HepG2 (cell line): Measurements from ENCODE around the gene CDC42EP4. TPM values are rescaled to one million over a fixed set of nuclear protein-coding genes. Genes with fewer than 3 reads are reported as not detected.
A peak's percentile ranks its signal among the peaks of the same experiment; 100 is the strongest.

Experiments used
- AGO1 ChIP-seq: fragments of 200-400 bp; formaldehyde crosslinking; IDR thresholded peaks from 2 replicates; pipeline ENCODE4 v1.6.1; 2017; ENCODE audit warnings: mild to moderate bottlenecking, low read depth, low read length, moderate library complexity; ENCODE audit not compliant: poor library complexity, severe bottlenecking
- ARID2 ChIP-seq: sonication (generic); formaldehyde crosslinking; IDR thresholded peaks from 2 replicates; pipeline ENCODE4 v1.8.1; 2022; ENCODE audit warnings: mild to moderate bottlenecking, missing genetic modification reagents, borderline replicate concordance
- HDAC1 ChIP-seq: sonication (generic); formaldehyde crosslinking; IDR thresholded peaks from 2 replicates; pipeline ENCODE4 v1.5.1; 2020; ENCODE audit warnings: mild to moderate bottlenecking, missing genetic modification reagents
- IRX3 ChIP-seq: sonication (generic); formaldehyde crosslinking; IDR thresholded peaks from 2 replicates; pipeline ENCODE4 v1.8.1; 2023; ENCODE audit warnings: mild to moderate bottlenecking, low read depth, missing genetic modification reagents, borderline replicate concordance
- KMT2A ChIP-seq: sonication (generic); formaldehyde crosslinking; IDR thresholded peaks from 2 replicates; pipeline ENCODE4 v1.4.0; 2020; ENCODE audit warnings: missing genetic modification reagents
- MIER2 ChIP-seq: IDR thresholded peaks from 2 replicates; pipeline ENCODE4 v1.6.1; 2016; ENCODE audit warnings: missing biosample characterization, missing genetic modification reagents
- NFIC ChIP-seq: IDR thresholded peaks from 2 replicates; pipeline ENCODE4 v1.6.1; 2012; ENCODE audit warnings: mild to moderate bottlenecking, low read length, inconsistent platforms
- RARA ChIP-seq: IDR thresholded peaks from 2 replicates; pipeline ENCODE4 v1.6.1; 2016; ENCODE audit warnings: missing genetic modification reagents, missing compliant biosample characterization
- RELA ChIP-seq: sonication (generic); formaldehyde crosslinking; IDR thresholded peaks from 2 replicates; pipeline ENCODE4 v1.4.0; 2020; ENCODE audit warnings: missing genetic modification reagents
- SRSF1 ChIP-seq: fragments of 200-400 bp; formaldehyde crosslinking; optimal IDR thresholded peaks from 2 replicates; pipeline ENCODE3; 2017; ENCODE audit warnings: mild to moderate bottlenecking, low read depth, low read length, moderate library complexity
- STAT5B ChIP-seq: sonication (generic); formaldehyde crosslinking; IDR thresholded peaks from 2 replicates; pipeline ENCODE4 v1.4.0; 2020; ENCODE audit warnings: missing genetic modification reagents
- TBP ChIP-seq: sonication (generic); formaldehyde crosslinking; IDR thresholded peaks from 2 replicates; pipeline ENCODE4 v1.5.0; 2020; ENCODE audit warnings: missing genetic modification reagents
- TEAD3 ChIP-seq: optimal IDR thresholded peaks from 2 replicates; pipeline ENCODE3; 2016; ENCODE audit warnings: borderline replicate concordance
- TMF1 ChIP-seq: sonication (generic); formaldehyde crosslinking; IDR thresholded peaks from 2 replicates; pipeline ENCODE4 v1.8.1; 2022; ENCODE audit warnings: low read depth, missing genetic modification reagents
- ZBTB34 ChIP-seq: sonication (generic); formaldehyde crosslinking; IDR thresholded peaks from 2 replicates; pipeline ENCODE4 v1.8.0; 2022; ENCODE audit warnings: mild to moderate bottlenecking, missing genetic modification reagents
- ZBTB7A ChIP-seq: sonication (generic); formaldehyde crosslinking; IDR thresholded peaks from 2 replicates; pipeline ENCODE4 v1.8.0; 2022; ENCODE audit warnings: mild to moderate bottlenecking, missing genetic modification reagents
- ZBTB7B ChIP-seq: sonication (generic); formaldehyde crosslinking; IDR thresholded peaks from 2 replicates; pipeline ENCODE4 v1.4.0; 2020; ENCODE audit warnings: missing genetic modification reagents
- ZFAT ChIP-seq: sonication (generic); formaldehyde crosslinking; conservative IDR thresholded peaks from 2 replicates; pipeline ENCODE4 v1.8.1; 2023; ENCODE audit warnings: missing genetic modification reagents, inconsistent platforms
- ZFP1 ChIP-seq: IDR thresholded peaks from 2 replicates; pipeline ENCODE4 v1.6.1; 2016
- ZNF232 ChIP-seq: sonication (generic); formaldehyde crosslinking; IDR thresholded peaks from 2 replicates; pipeline ENCODE4 v1.4.0; 2020; ENCODE audit warnings: missing genetic modification reagents, borderline replicate concordance
- ZNF24 ChIP-seq: fragments of 450-650 bp; IDR thresholded peaks from 2 replicates; pipeline ENCODE4 v1.6.1; 2017; ENCODE audit warnings: antibody characterized with exemption, mild to moderate bottlenecking
- ZNF263 ChIP-seq: sonication (generic); formaldehyde crosslinking; IDR thresholded peaks from 2 replicates; pipeline ENCODE4 v1.4.0; 2020; ENCODE audit warnings: missing genetic modification reagents
- ZNF773 ChIP-seq: sonication (generic); formaldehyde crosslinking; IDR thresholded peaks from 2 replicates; pipeline ENCODE4 v1.4.0; 2020; ENCODE audit warnings: missing genetic modification reagents, borderline replicate concordance
- ZNF878 ChIP-seq: sonication (generic); formaldehyde crosslinking; IDR thresholded peaks from 2 replicates; pipeline ENCODE4 v1.8.1; 2023; ENCODE audit warnings: mild to moderate bottlenecking, missing genetic modification reagents, moderate library complexity
- polyA plus RNA-seq, 8 experiments: library from polyadenylated mRNA; depleted of rRNA in 3 of 8; stranded (reverse) in 7 of 8; unstranded in 1 of 8; fragments of >200 nt; fragmentation: Illumina TruSeq in 4 of 8; extraction: Trizol in 4 of 8; gene quantifications; 2 replicates each; pipeline versions ENCODE4 v1.2.1 to v1.2.3, GENCODE V29; 2011 to 2016; ENCODE audit warnings: low read depth in 4 of 8, missing spikeins in 1 of 8, mixed read lengths in 1 of 8; ENCODE audit not compliant: insufficient read depth in 1 of 8
- total RNA-seq, 5 experiments: library from RNA; depleted of rRNA; stranded (reverse); fragments of >200 nt; fragmentation: Illumina TruSeq; extraction: Trizol; gene quantifications; 2 replicates each; pipeline ENCODE4 v1.2.3, GENCODE V29; 2016; ENCODE audit warnings: low read depth in 1 of 5
- TF ChIP-seq, protein P1 (sequence below): sonication (generic); formaldehyde crosslinking; IDR thresholded peaks from 2 replicates; pipeline ENCODE4 v1.4.0; 2020; ENCODE audit warnings: low read depth, missing genetic modification reagents
- TF ChIP-seq, protein P2 (sequence below): sonication (generic); formaldehyde crosslinking; conservative IDR thresholded peaks from 2 replicates; pipeline ENCODE4 v1.8.0; 2022; ENCODE audit warnings: mild to moderate bottlenecking, moderate library complexity, missing genetic modification reagents

The CDC42EP4 gene
- total and polyA plus RNA-seq, 2 of the 13 experiments (the other 11 are each of a cell fraction or from before 2014, with no cell fraction given): 19.0 to 54.0 TPM

DNA sequence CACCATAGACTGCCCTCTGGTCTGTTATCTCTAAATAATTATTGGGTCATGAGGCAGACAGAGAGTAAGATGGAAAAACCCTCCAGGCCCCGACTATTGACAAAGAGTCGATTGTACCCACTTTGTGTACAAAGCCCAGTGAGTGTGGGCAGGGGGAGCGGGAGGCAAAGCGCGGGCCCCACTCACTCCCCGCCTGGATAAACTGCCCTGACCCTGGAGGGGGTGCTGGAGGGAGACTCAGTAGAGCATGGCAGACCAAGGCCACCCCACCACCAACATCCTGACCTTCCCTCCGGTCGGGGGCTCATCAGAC is 38.9 kb downstream of the CDC42EP4 start (continued):
- TF ChIP-seq TBP (CRISPR knock-in tag) (no peak), IRX3 (CRISPR knock-in tag) (peak; percentile 9; the same call in 1 of the 2 replicates), ZBTB7B (CRISPR knock-in tag) (peak; percentile 97), HDAC1 (CRISPR knock-in tag) (peak; percentile 92), ZNF773 (CRISPR knock-in tag) (peak; percentile 17; the same call in 1 of the 2 replicates), ZBTB34 (peak; percentile 74), RARA (CRISPR knock-in tag) (peak; percentile 91), TMF1 (CRISPR knock-in tag) (no peak), SRSF1 (peak; percentile 55), KMT2A (CRISPR knock-in tag) (no peak; the same call in 1 of the 2 replicates), ZBTB7A (peak; percentile 77), ZFAT (CRISPR knock-in tag) (no peak), ZNF24 (no peak), TEAD3 (CRISPR knock-in tag) (no peak), ZFP1 (peak; percentile 82), RELA (peak; percentile 71; the same call in 1 of the 2 replicates), ZNF232 (CRISPR knock-in tag) (0 out of 2 replicates have a peak, but pooled peaks have one; percentile 52), ZNF878 (CRISPR knock-in tag) (0 out of 2 replicates have a peak, but pooled peaks have one; percentile 39), AGO1 (no peak), ARID2 (no peak), NFIC (0 out of 2 replicates have a peak, but pooled peaks have one; percentile 78), STAT5B (CRISPR knock-in tag) (no peak), MIER2 (CRISPR knock-in tag) (0 out of 2 replicates have a peak, but pooled peaks have one; percentile 61), ZNF263 (CRISPR knock-in tag) (peak; percentile 34; the same call in 1 of the 2 replicates)
- TF ChIP-seq, protein P1, sequence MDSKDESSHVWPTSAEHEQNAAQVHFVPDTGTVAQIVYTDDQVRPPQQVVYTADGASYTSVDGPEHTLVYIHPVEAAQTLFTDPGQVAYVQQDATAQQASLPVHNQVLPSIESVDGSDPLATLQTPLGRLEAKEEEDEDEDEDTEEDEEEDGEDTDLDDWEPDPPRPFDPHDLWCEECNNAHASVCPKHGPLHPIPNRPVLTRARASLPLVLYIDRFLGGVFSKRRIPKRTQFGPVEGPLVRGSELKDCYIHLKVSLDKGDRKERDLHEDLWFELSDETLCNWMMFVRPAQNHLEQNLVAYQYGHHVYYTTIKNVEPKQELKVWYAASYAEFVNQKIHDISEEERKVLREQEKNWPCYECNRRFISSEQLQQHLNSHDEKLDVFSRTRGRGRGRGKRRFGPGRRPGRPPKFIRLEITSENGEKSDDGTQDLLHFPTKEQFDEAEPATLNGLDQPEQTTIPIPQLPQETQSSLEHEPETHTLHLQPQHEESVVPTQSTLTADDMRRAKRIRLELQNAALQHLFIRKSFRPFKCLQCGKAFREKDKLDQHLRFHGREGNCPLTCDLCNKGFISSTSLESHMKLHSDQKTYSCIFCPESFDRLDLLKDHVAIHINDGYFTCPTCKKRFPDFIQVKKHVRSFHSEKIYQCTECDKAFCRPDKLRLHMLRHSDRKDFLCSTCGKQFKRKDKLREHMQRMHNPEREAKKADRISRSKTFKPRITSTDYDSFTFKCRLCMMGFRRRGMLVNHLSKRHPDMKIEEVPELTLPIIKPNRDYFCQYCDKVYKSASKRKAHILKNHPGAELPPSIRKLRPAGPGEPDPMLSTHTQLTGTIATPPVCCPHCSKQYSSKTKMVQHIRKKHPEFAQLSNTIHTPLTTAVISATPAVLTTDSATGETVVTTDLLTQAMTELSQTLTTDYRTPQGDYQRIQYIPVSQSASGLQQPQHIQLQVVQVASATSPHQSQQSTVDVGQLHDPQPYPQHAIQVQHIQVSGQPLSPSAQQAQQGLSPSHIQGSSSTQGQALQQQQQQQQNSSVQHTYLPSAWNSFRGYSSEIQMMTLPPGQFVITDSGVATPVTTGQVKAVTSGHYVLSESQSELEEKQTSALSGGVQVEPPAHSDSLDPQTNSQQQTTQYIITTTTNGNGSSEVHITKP (CRISPR knock-in tag): peak; percentile 77; the same call in 1 of the 2 replicates
- TF ChIP-seq, protein P2, sequence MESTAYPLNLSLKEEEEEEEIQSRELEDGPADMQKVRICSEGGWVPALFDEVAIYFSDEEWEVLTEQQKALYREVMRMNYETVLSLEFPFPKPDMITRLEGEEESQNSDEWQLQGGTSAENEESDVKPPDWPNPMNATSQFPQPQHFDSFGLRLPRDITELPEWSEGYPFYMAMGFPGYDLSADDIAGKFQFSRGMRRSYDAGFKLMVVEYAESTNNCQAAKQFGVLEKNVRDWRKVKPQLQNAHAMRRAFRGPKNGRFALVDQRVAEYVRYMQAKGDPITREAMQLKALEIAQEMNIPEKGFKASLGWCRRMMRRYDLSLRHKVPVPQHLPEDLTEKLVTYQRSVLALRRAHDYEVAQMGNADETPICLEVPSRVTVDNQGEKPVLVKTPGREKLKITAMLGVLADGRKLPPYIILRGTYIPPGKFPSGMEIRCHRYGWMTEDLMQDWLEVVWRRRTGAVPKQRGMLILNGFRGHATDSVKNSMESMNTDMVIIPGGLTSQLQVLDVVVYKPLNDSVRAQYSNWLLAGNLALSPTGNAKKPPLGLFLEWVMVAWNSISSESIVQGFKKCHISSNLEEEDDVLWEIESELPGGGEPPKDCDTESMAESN (CRISPR knock-in tag): peak; percentile 83
